Measurements from ENCODE around the gene TRHDE. TPM values are rescaled to one million over a fixed set of nuclear protein-coding genes. Genes with fewer than 3 reads are reported as not detected.

TRHDE gene
- total and polyA plus RNA-seq, 2 of the 13 experiments (the other 11 are each of a cell fraction or from before 2014, with no cell fraction given) = not detected

DNA sequence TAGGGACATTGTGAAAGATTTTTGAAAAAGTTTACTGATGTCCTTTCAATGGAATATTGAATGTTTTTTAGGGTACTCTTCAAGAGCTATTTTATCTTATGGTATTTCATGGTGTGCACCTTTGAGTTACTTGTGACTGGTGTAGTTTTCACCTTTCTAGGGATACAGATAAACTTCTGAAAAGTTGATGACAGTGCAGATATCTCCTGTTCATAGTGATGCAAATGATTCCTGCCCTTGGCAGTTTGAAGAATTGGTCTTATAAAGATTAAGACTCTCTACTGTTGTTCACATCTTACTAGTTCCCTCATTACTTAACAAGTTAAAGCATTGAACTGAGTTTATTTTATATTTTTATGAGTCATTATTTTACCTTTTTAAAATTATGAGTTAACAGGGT lies 408.9 kb downstream of the TRHDE start:
- Histone ChIP-seq H3K36me3 (replicated peaks in 1 of 2; ENCODE audit: control insufficient read depth in 1 of 2, insufficient read depth in 2 of 2, low read length in 2 of 2) (no peaks in the 10 kb centered on the region), H3K27me3 (ENCODE audit: control insufficient read depth in 1 of 2, insufficient read depth in 2 of 2, low read length in 2 of 2) (no peaks in the 10 kb centered on the region), H2AFZ (ENCODE audit: low read length) (no peak overlapping the region), H3K27ac (ENCODE audit: extremely low read length, insufficient read depth, low read length) (no peak overlapping the region), H4K20me1 (ENCODE audit: insufficient read depth, low read length) (no peaks in the 10 kb centered on the region), H3K4me2 (ENCODE audit: low read depth, low read length) (no peak overlapping the region), H3K4me3 (replicated peaks in 1 of 3; ENCODE audit: insufficient read depth in 1 of 3, low read depth in 2 of 3, low read length in 3 of 3) (no peak overlapping the region), H3K9ac (ENCODE audit: insufficient read depth, low read depth, low read length) (no peak overlapping the region), H3K9me3 (ENCODE audit: low read length) (peaks cover 24% of the 10 kb centered on the region), H3K79me2 (ENCODE audit: insufficient read depth, low read length) (no peaks in the 10 kb centered on the region), H3K4me1 (ENCODE audit: insufficient read depth, low read length) (no peaks in the 10 kb centered on the region)
- in situ Hi-C loops (cut with HindIII; ENCODE audit: extremely low pct_ligation_motif_present, low pct_unique_long_range_greater_than_20kb) (no loop called here), intact Hi-C loops (cut with micrococcal nuclease; ENCODE audit: unreplicated experiment) (no loop called here)
- no TSS peak for BruUV-seq (replicated peaks)
- TF ChIP-seq ZNF83 (CRISPR knock-in tag; IDR thresholded peaks at IDR 0.05; ENCODE audit: borderline replicate concordance) = no peak
- TF ChIP-seq MAFK (conservative IDR thresholded peaks at IDR 0.05 in 1 of 2, IDR thresholded peaks at IDR 0.05 in 1 of 2; ENCODE audit: low read length in 2 of 2) = peak; percentile 34 to 67; a peak in 2 of 4 replicates
- TF ChIP-seq ZNF75D (CRISPR knock-in tag; IDR thresholded peaks at IDR 0.05; ENCODE audit: borderline replicate concordance) = no peak
- TF ChIP-seq MAFF (IDR thresholded peaks at IDR 0.05; ENCODE audit: low read depth, low read length) = peak; percentile 43
- TF ChIP-seq DR1 (CRISPR knock-in tag; IDR thresholded peaks at IDR 0.05) = no peak
- TF ChIP-seq RXRA (CRISPR knock-in tag; IDR thresholded peaks at IDR 0.05) = no peak
- TF ChIP-seq, protein P1, sequence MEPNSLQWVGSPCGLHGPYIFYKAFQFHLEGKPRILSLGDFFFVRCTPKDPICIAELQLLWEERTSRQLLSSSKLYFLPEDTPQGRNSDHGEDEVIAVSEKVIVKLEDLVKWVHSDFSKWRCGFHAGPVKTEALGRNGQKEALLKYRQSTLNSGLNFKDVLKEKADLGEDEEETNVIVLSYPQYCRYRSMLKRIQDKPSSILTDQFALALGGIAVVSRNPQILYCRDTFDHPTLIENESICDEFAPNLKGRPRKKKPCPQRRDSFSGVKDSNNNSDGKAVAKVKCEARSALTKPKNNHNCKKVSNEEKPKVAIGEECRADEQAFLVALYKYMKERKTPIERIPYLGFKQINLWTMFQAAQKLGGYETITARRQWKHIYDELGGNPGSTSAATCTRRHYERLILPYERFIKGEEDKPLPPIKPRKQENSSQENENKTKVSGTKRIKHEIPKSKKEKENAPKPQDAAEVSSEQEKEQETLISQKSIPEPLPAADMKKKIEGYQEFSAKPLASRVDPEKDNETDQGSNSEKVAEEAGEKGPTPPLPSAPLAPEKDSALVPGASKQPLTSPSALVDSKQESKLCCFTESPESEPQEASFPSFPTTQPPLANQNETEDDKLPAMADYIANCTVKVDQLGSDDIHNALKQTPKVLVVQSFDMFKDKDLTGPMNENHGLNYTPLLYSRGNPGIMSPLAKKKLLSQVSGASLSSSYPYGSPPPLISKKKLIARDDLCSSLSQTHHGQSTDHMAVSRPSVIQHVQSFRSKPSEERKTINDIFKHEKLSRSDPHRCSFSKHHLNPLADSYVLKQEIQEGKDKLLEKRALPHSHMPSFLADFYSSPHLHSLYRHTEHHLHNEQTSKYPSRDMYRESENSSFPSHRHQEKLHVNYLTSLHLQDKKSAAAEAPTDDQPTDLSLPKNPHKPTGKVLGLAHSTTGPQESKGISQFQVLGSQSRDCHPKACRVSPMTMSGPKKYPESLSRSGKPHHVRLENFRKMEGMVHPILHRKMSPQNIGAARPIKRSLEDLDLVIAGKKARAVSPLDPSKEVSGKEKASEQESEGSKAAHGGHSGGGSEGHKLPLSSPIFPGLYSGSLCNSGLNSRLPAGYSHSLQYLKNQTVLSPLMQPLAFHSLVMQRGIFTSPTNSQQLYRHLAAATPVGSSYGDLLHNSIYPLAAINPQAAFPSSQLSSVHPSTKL (CRISPR knock-in tag; IDR thresholded peaks at IDR 0.05) = no peak
- POLR2A ChIA-PET = no interaction called here
- DNase-seq (ENCODE audit: low spot score) (no peak), FAIRE-seq (no peak), ATAC-seq (no peak)
- CTCF ChIA-PET (ENCODE audit: low intra/inter-chr PET ratio, low total read pairs) = no interaction called here
